DMS153 (cell line): ENCODE results near the gene ARHGAP40.

Experiments used
- DNase-seq: peaks from one replicate; lab custom pipeline; 2025; lab: John Stamatoyannopoulos, UW

The ARHGAP40 gene

GRCh38 chr20:38601216-38602184 is at the start of gene ARHGAP40:
Gene ARHGAP40 (plus strand): TSS chr20:38601809.
- DNase-seq: no peak

GRCh38 chr20:38554986-38555385 is 46.6 kb upstream of the ARHGAP40 start:
- no peak for DNase-seq

- DNase-seq: no peak
Observed at GRCh38 chr20:38555395-38555794, 46.2 kb upstream of the ARHGAP40 start.

DNA sequence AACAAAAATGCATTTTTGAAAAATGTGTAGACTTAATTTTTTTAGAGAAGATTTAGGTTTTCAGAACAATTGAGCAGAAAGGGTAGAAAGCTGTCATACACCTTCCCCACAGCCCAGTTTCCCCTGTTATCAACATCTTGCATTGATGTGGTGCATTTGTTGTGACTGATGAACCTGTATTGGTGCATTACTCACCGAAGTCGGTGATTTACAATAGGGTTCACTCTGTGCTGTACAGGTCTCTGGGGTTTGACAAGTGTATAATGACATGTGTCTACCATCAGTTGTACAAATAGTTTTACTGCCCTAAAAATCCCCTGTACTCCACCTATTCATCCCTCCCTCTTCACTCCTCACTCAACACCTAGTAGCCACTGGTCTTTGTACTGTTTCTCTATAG is 44.4 kb upstream of the ARHGAP40 start:
- DNase-seq: no peak

- no peak for DNase-seq
Observed at GRCh38 chr20:38558596-38559360, 42.8 kb upstream of the ARHGAP40 start.

DNA sequence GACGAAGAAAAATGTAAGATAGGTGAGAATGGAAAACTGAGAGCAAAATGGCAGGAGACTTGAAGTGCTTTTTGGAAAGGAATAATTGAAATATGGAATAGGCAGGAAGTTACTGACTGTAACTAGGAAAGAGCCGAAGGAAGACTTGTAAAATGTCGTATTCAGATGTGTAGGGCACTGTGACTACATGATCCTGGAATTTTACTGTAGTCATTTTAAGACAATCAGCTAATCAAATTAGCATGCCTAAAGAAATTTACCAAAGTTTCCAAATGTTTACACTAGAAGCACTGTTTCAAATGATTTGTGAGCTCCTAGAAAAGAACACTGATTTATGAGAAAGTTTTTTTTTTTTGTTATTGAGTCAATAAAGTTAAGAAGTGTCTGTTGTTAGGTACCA is 41.8 kb upstream of the ARHGAP40 start:
- no peak for DNase-seq

GRCh38 chr20:38563802-38564431 is 37.7 kb upstream of the ARHGAP40 start:
- no peak for DNase-seq

GRCh38 chr20:38564680-38565079 is 36.9 kb upstream of the ARHGAP40 start:
- DNase-seq: no peak

DNA sequence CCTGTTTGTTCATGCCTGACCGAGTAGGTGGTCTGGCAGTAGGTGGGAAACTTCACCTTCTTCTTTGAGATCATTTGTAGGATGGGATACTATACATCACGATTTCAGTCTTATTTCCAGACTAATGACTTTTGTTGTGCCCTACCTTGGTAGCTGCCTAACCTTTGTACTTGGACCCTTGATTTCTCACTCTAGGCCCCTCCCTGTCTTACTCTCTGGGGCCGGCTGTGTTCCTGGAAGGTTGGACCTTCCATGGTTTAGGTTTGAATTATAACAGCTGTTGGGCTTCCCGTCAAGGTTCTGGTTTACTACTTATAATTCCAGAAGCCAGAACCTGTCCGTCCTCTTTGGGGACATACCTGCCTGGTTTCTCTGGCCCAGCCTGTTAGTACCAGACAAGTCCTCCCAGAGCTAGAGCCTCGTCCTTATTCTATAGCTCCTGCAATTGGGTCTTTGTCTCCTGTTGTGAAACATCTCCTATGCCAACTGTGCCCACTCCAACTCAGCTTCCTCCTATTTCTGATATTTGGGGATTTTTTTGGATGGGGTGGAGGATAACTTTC is 35.5 kb upstream of the ARHGAP40 start:
- DNase-seq: no peak

DNA sequence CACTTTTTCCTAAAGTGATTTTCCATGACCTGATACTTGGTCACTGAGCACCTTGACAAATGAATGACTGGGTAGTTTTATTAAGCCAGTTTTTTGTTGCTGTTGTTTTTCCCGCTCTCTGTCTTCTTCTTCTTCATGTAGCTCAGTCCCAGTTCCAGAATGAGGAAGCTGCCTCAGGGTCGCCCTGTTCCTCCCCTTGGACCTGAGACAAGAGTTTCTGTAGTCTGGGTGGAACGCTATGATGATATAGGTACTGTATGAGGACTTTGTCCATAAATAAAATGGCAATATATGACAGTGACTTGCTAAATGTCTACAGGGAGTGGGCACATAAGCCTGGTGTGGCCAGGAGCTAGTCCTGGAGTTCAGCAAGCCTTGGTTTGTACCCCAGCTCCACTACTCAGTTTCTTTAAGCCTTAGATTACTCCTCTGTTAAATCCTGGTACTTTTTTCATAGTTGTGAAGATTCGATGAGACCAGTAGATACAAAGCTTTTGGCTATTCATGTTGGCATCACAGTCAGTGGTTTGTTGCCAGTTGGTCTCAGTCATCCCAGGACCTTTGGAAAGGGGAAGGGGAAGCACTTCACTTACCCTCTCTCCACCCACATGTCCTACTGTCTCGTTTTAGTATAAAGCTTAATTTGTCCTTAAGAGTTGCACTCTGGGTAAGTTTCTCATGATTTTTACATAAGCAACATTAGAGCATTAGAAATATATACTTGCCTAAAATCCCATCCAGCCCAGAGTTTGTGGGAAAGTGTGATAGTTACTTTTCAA is 31.7 kb upstream of the ARHGAP40 start:
- DNase-seq: no peak

DNA sequence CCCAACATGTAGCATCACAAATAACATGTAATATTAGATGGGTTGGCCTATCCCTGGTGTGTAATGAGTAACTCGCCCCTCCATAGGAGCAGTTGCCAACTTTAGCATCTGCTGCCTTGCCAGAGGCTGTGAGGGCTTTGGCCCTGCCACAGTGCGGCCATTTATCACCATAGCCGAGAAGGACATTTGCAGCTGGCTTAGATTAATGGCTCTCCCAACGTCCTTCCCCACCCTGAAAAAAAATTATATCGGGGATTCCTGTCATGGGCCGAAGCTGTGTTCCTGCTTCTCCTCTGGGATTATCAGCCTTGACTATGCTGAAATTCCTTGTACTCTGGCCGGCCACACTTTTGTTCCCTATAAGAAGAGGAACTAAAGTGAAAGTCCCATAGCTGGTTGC is 28.2 kb upstream of the ARHGAP40 start:
- DNase-seq: no peak

DNA sequence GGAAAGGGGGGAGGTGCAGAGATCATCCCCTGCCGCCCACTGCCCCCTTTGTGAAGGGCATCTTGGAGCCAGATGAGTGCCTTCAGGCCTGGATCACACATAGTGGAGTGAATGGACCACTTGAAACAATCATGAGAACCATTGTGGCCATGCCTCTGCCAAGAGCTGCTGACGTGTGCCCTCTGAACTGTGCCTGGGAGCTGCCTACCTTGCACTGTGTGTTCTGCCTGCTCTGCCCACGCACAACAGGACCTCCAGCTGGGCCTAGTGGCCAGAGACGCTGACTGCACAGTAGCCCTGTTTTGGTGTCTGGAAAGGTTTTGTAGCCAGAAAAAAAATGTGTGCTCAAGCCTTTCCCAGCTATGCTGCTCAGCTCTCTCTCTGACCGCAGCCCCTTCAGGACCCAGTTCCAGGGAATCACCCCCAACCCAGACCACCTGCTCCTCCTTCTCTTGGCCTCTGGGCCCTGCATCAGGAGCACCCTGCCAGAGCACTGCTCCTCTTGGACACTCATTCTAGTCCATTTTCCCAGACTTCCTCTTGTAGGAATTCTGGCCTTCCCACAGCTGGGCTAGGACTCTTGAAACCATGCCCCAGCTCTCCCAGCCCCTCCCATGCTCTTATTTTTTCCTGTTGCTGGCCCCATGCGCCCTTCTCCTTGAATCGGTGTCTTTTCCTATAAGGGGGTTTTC is 22.2 kb upstream of the ARHGAP40 start:
- DNase-seq: no peak

DNA sequence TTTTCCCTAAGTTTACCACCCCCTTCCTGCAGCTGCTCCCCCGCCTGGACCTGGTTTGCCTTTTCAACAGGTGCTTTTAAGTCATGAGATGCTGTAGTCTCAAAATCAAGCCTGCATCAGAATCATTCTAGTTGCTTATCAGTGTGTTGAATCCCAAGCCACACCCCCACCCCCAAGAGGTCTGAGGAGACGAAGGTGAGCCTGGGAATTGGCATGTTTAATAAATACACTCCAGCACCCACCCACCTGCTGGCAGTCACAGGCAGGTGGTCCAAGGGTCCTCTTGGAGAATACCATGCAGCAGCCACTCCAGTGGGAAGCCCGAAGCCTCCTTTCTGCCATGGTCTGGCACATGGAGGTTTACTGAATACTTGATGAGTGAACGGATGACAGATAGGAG is 21.7 kb upstream of the ARHGAP40 start:
- DNase-seq: no peak

- peak; percentile 79 for DNase-seq
Observed at GRCh38 chr20:38581013-38581412, 20.6 kb upstream of the ARHGAP40 start, which contains the start of gene ADIG. Gene ADIG (plus strand): TSS chr20:38581197. CDS start chr20:38581251, 54 bp downstream.

- DNase-seq: no peak
Observed at GRCh38 chr20:38581830-38582358, 19.7 kb upstream of the ARHGAP40 start.

GRCh38 chr20:38583306-38583705 is 18.3 kb upstream of the ARHGAP40 start:
- DNase-seq: no peak

GRCh38 chr20:38584099-38584763 is 17.4 kb upstream of the ARHGAP40 start:
- no peak for DNase-seq

DNA sequence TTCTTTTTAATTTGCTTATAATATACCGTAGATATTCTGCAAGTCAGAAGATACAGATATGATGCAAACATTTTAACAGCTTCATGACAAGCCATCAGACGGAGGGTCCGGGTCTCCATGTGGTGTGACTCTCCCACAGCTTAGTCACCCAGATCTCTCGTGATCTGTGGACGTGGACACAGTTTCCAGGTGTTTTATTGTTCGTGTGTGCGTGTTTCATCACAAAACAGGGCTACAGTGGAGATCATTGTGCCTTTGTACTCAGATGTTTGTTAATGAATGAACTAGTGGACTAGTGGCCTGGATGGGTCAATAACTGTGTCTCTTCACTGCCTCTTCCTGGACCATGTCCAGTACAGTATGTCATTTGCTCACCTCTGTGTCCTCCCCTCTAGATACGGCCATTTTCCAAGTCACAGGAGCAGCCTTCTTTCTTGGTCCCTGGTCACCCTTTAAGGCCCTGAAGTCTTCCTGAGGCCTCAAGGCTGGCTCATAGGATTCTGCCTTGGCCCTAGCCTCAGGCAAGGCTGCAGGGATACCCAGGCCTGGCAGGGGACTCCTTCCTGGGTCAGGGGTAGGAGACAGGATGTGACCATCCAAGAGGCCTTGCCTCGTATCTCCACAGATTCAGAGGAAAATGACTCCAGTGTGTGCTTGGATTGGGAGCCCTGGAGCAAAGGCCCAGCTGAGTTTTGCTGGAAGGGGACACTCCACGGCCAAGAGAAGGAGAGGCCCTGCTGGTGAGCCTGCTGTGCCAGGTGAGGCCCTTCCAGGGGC is 16.0 kb upstream of the ARHGAP40 start:
- DNase-seq: no peak

DNA sequence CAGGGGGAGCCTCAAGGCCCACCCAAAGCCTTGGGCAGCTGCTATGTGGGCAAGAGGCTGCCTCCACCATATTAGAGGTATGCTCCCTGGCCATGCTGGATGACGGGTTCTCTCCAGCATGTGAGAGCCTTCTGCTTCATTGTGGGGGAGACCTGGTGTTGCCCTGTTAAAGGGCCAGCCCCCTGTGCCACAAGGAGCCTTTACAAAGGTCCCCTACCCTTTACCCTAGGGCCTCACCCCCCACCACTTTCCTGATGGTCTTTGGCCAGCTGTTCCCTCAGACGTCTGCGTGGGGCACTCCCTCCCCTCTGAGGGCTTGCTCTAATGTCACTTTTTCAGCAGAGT is 15.5 kb upstream of the ARHGAP40 start:
- DNase-seq: no peak
